Fibroblast of villous mesenchyme (primary cell): ENCODE measurements around the gene PTRHD1. TPM values are rescaled to one million over a fixed set of nuclear protein-coding genes. Genes with fewer than 3 reads are reported as not detected.

Experiments used
- DNase-seq: peaks from one replicate; pipeline ENCODE4 v3.0.0-alpha.2; 2010; ENCODE audit warnings: low read depth
- H3K4me3 ChIP-seq: 2 replicates; pipeline ENCODE4 v1.5.1; 2011; ENCODE audit warnings: low read depth, mild to moderate bottlenecking, low read length
- CTCF ChIP-seq: IDR thresholded peaks from 2 replicates; pipeline ENCODE4 v1.5.1; 2012; ENCODE audit warnings: low read depth, mild to moderate bottlenecking, low read length; ENCODE audit not compliant: insufficient read depth
- total RNA-seq: library from RNA; depleted of rRNA; stranded (reverse); fragments of >200 nt; gene quantifications from 2 replicates; pipeline ENCODE4 v1.2.3, GENCODE V29; 2012

PTRHD1 gene
- total RNA-seq, 1 donor = 15.1 TPM

- H3K4me3 ChIP-seq = no peak overlapping the region
- TF ChIP-seq CTCF = no peak
- no peak for DNase-seq
Measured at GRCh38 chr2:24743924-24744323, 49.3 kb downstream of the PTRHD1 start.

GRCh38 chr2:24742730-24743129, 50.5 kb downstream of the PTRHD1 start:
- no peak for TF ChIP-seq CTCF
- DNase-seq = no peak
- H3K4me3 ChIP-seq = no peak overlapping the region

- no peak for TF ChIP-seq CTCF
- DNase-seq = no peak
- no peak overlapping the region for H3K4me3 ChIP-seq
Measured at GRCh38 chr2:24740142-24740541, 53.0 kb downstream of the PTRHD1 start.

Other genes starting within 250 kb of the PTRHD1 start
- gene CENPO, start within 50 bp of the PTRHD1 start, total RNA-seq = 19.6 and 26.3 TPM in 2 replicates
- gene ADCY3, start 126.8 kb upstream of the PTRHD1 start, total RNA-seq = 39.0 and 43.2 TPM in 2 replicates
- gene DNAJC27, start 178.6 kb upstream of the PTRHD1 start, total RNA-seq = 5.2 TPM in 2 replicates
- gene EFR3B, start 248.7 kb upstream of the PTRHD1 start, total RNA-seq = under 0.01 TPM in 2 replicates